K562 (cell line): ENCODE data around the gene SCN4A. TPM values are rescaled to one million over a fixed set of nuclear protein-coding genes. Genes with fewer than 3 reads are reported as not detected.
A peak's percentile ranks its signal among the peaks of the same experiment; 100 is the strongest.

Experiments used
- CBFA2T2 ChIP-seq: fragments of 450-650 bp; conservative IDR thresholded peaks from 2 replicates; pipeline ENCODE4 v1.6.1; 2017; ENCODE audit warnings: mild to moderate bottlenecking
- CBFB ChIP-seq: sonication (generic); formaldehyde crosslinking; IDR thresholded peaks from 2 replicates; pipeline ENCODE4 v1.4.0; 2020; ENCODE audit warnings: mild to moderate bottlenecking, missing genetic modification reagents
- CREB1 ChIP-seq, 2 experiments: sonication (generic) in 1 of 2; formaldehyde crosslinking in 1 of 2; IDR thresholded peaks; 2 replicates each; pipeline versions ENCODE4 v1.6.1 to v1.8.0; 2012 to 2022; ENCODE audit warnings: inconsistent platforms in 1 of 2, mild to moderate bottlenecking in 1 of 2, missing genetic modification reagents in 1 of 2, moderate library complexity in 1 of 2
- CUX1 ChIP-seq: fragments of 200-800 bp; sonication (Bioruptor generic); IDR thresholded peaks from 2 replicates; pipeline ENCODE4 v1.6.1; 2016; ENCODE audit warnings: missing genetic modification characterization, missing compliant biosample characterization
- EP400 ChIP-seq: fragments of 450-650 bp; IDR thresholded peaks from 2 replicates; pipeline ENCODE4 v1.6.1; 2017; ENCODE audit warnings: antibody characterized with exemption, mild to moderate bottlenecking, moderate library complexity
- FIP1L1 ChIP-seq: fragments of 200-400 bp; formaldehyde crosslinking; IDR thresholded peaks from 2 replicates; pipeline ENCODE4 v1.6.1; 2018; ENCODE audit warnings: mild to moderate bottlenecking, low read depth, low read length; ENCODE audit not compliant: poor library complexity, severe bottlenecking
- FOSL1 ChIP-seq: fragments of 200-800 bp; sonication (Bioruptor generic); conservative IDR thresholded peaks from 2 replicates; pipeline ENCODE4 v1.6.1; 2016; ENCODE audit warnings: missing genetic modification characterization, missing compliant biosample characterization
- JUND ChIP-seq, 2 experiments: IDR thresholded peaks; 2 replicates in 1 of 2; 3 replicates in 1 of 2; pipeline ENCODE4 v1.6.1; 2011; ENCODE audit warnings: borderline replicate concordance in 2 of 2, low read depth in 2 of 2, low read length in 2 of 2, improper control_type of control experiment in 1 of 2, missing biosample characterization in 1 of 2, missing genetic modification characterization in 1 of 2, missing genetic modification reagents in 1 of 2
- L3MBTL2 ChIP-seq: fragments of 450-650 bp; IDR thresholded peaks from 2 replicates; pipeline ENCODE4 v1.6.1; 2016; ENCODE audit warnings: mild to moderate bottlenecking, moderate library complexity
- MAX ChIP-seq: sonication (generic); formaldehyde crosslinking; IDR thresholded peaks from 2 replicates; pipeline ENCODE4 v1.9.0; 2022; ENCODE audit warnings: mild to moderate bottlenecking, missing genetic modification reagents
- MIER1 ChIP-seq: fragments of 450-650 bp; IDR thresholded peaks from 2 replicates; pipeline ENCODE4 v1.6.1; 2016; ENCODE audit warnings: antibody characterized with exemption, mild to moderate bottlenecking, low read depth
- MNT ChIP-seq, 2 experiments: fragments of 450-650 bp; conservative IDR thresholded peaks; 2 replicates each; pipeline ENCODE4 v1.6.1; 2017; ENCODE audit warnings: mild to moderate bottlenecking in 2 of 2, moderate library complexity in 2 of 2
- MYC ChIP-seq, 2 experiments: fragments of 250-450 bp in 1 of 2; sonication (Bioruptor Pico) in 1 of 2; IDR thresholded peaks; 2 replicates each; pipeline versions ENCODE4 v1.5.1 to v1.6.1; 2012 to 2021; ENCODE audit warnings: low read depth in 2 of 2, borderline replicate concordance in 1 of 2, improper control_type of control experiment in 1 of 2, low read length in 1 of 2, mild to moderate bottlenecking in 1 of 2, moderate library complexity in 1 of 2
- NR2C1 ChIP-seq, 2 experiments: fragments of 450-650 bp; IDR thresholded peaks; 2 replicates each; pipeline ENCODE4 v1.6.1; 2017; ENCODE audit warnings: mild to moderate bottlenecking in 2 of 2, antibody characterized with exemption in 1 of 2, inconsistent platforms in 1 of 2, missing compliant biosample characterization in 1 of 2, missing genetic modification characterization in 1 of 2
- PHF20 ChIP-seq: fragments of 450-650 bp; IDR thresholded peaks from 2 replicates; pipeline ENCODE4 v1.6.1; 2018; ENCODE audit not compliant: partially characterized antibody
- SIN3B ChIP-seq: fragments of 450-650 bp; IDR thresholded peaks from 2 replicates; pipeline ENCODE4 v1.6.1; 2017; ENCODE audit warnings: low read depth, mild to moderate bottlenecking, moderate library complexity
- STAT5A ChIP-seq: IDR thresholded peaks from 2 replicates; pipeline ENCODE4 v1.6.1; 2012; ENCODE audit warnings: low read length, inconsistent platforms, borderline replicate concordance
- USF1 ChIP-seq: sonication (generic); formaldehyde crosslinking; IDR thresholded peaks from 2 replicates; pipeline ENCODE4 v1.9.0; 2022; ENCODE audit warnings: mild to moderate bottlenecking, missing genetic modification reagents
- polyA plus RNA-seq, 8 experiments: library from polyadenylated mRNA; depleted of rRNA in 4 of 8; stranded (reverse) in 5 of 8; unstranded in 3 of 8; fragments of >200 nt; fragmentation: Nextera tagmentation in 2 of 8; fragmentation: Illumina TruSeq in 1 of 8; extraction: Ambion mirVana in 2 of 8; extraction: Trizol in 1 of 8; gene quantifications; 2 replicates each; pipeline versions ENCODE4 v1.2.1 to v1.2.3, GENCODE V29; 2011 to 2014; ENCODE audit warnings: inconsistent platforms in 1 of 8, missing spikeins in 1 of 8
- total RNA-seq, 7 experiments: library from RNA; depleted of rRNA in 6 of 7; stranded (reverse); fragments of >200 nt in 6 of 7; fragmentation: Illumina TruSeq in 2 of 7; extraction: Trizol in 2 of 7; gene quantifications; 2 replicates each; pipeline versions ENCODE4 v1.2.1 to v1.2.3, GENCODE V29; 2011 to 2021; ENCODE audit warnings: low replicate concordance in 1 of 7

SCN4A gene
- total and polyA plus RNA-seq, 9 of the 15 experiments (the other 6 are each of a cell fraction or from before 2014, with no cell fraction given): 0.29 to 2.6 (median 1.4) TPM

- TF ChIP-seq CUX1 (CRISPR knock-in tag) (no peak), FOSL1 (tag) (peak; percentile 81), NR2C1 (IDR thresholded peaks at IDR 0.05) (no peak), NR2C1 (tag; IDR thresholded peaks at IDR 0.05) (no peak), CBFA2T2 (peak; percentile 65), USF1 (CRISPR knock-in tag) (peak; percentile 93), PHF20 (no peak), MYC (IDR thresholded peaks at IDR 0.05; ENCODE audit: low read depth, low read length) (peak; percentile 64), MYC (CRISPR knock-in tag; IDR thresholded peaks at IDR 0.05; ENCODE audit: borderline replicate concordance, low read depth) (no peak; the same call in 1 of the 2 replicates), STAT5A (no peak), MIER1 (no peak), FIP1L1 (no peak), JUND (IDR thresholded peaks at IDR 0.05; ENCODE audit: borderline replicate concordance, low read depth, low read length) (peak; percentile 39; the same call in 1 of the 2 replicates), JUND (tag; IDR thresholded peaks at IDR 0.05; ENCODE audit: borderline replicate concordance, low read depth, low read length) (peak; percentile 23; the same call in 1 of the 3 replicates), CBFB (CRISPR knock-in tag) (no peak), MNT (conservative IDR thresholded peaks at IDR 0.05) (peak; percentile 86 to 91), SIN3B (no peak), MAX (CRISPR knock-in tag) (peak; percentile 97), CREB1 (IDR thresholded peaks at IDR 0.05) (no peak), CREB1 (CRISPR knock-in tag; IDR thresholded peaks at IDR 0.05) (peak; percentile 40; the same call in 1 of the 2 replicates), L3MBTL2 (peak; percentile 78), EP400 (peak; percentile 39; the same call in 1 of the 2 replicates)
These were observed 4.8 kb downstream of the SCN4A start (continued) for GRCh38 chr17:63967953-63968352.
